ACC112 (cell line): ENCODE results near the gene CTSH.

Source experiments
- H2AFZ ChIP-seq: fragments of 200-600 bp; sonication (generic); one replicate; pipeline ENCODE4 v1.6.0; 2017; ENCODE audit warnings: antibody characterized with exemption, low read length; ENCODE audit not compliant: unreplicated experiment
- H3K27ac ChIP-seq: fragments of 200-600 bp; sonication (generic); 2 replicates; pipeline ENCODE4 v1.5.1; 2014; ENCODE audit warnings: low read depth, mild to moderate bottlenecking, antibody characterized with exemption, low read length, moderate library complexity
- H3K27me3 ChIP-seq: fragments of 200-600 bp; sonication (generic); 2 replicates; pipeline ENCODE4 v1.6.1; 2014; ENCODE audit warnings: mild to moderate bottlenecking, antibody characterized with exemption, low read length, moderate library complexity, mixed read lengths; ENCODE audit not compliant: insufficient read depth
- H3K36me3 ChIP-seq: fragments of 200-600 bp; sonication (generic); 2 replicates; pipeline ENCODE4 v1.6.1; 2016; ENCODE audit warnings: mild to moderate bottlenecking, antibody characterized with exemption, low read length, moderate library complexity, mixed read lengths; ENCODE audit not compliant: insufficient read depth
- H3K4me1 ChIP-seq: fragments of 200-600 bp; sonication (generic); one replicate; pipeline ENCODE4 v1.6.1; 2016; ENCODE audit warnings: low read length, mixed read lengths; ENCODE audit not compliant: insufficient read depth, unreplicated experiment, control insufficient read depth
- H3K4me3 ChIP-seq: fragments of 200-600 bp; sonication (generic); 2 replicates; pipeline ENCODE4 v1.5.1; 2014; ENCODE audit warnings: mild to moderate bottlenecking, low read depth, low read length
- H3K79me2 ChIP-seq: fragments of 200-600 bp; sonication (generic); one replicate; pipeline ENCODE4 v1.6.0; 2016; ENCODE audit warnings: low read length; ENCODE audit not compliant: control insufficient read depth, unreplicated experiment, insufficient read depth

Gene CTSH

GRCh38 chr15:78977091-78977571, 32.3 kb upstream of the CTSH start:
- H3K27ac ChIP-seq: no peak overlapping the region
- H3K4me1 ChIP-seq: peaks cover 4% of the 10 kb centered on the region
- H2AFZ ChIP-seq: no peak overlapping the region
- no peaks in the 10 kb centered on the region for H3K36me3 ChIP-seq
- no peaks in the 10 kb centered on the region for H3K79me2 ChIP-seq
- H3K4me3 ChIP-seq: no peak overlapping the region
- no peaks in the 10 kb centered on the region for H3K27me3 ChIP-seq

- no peak overlapping the region for H3K27ac ChIP-seq
Observed at GRCh38 chr15:78976691-78977090, 31.8 kb upstream of the CTSH start.

GRCh38 chr15:78974272-78974918, 29.5 kb upstream of the CTSH start:
- Histone ChIP-seq H3K79me2 (no peaks in the 10 kb centered on the region), H3K4me1 (peaks cover 1% of the 10 kb centered on the region), H3K27me3 (no peaks in the 10 kb centered on the region), H3K36me3 (no peaks in the 10 kb centered on the region), H3K27ac (no peak overlapping the region), H3K4me3 (no peak overlapping the region), H2AFZ (no peak overlapping the region)

More at GRCh38 chr15:78976691-78977090, 31.8 kb upstream of the CTSH start:
- Histone ChIP-seq H3K27me3 (no peaks in the 10 kb centered on the region), H3K4me1 (peaks cover 4% of the 10 kb centered on the region), H3K4me3 (no peak overlapping the region), H3K36me3 (no peaks in the 10 kb centered on the region), H3K79me2 (no peaks in the 10 kb centered on the region), H2AFZ (no peak overlapping the region)

GRCh38 chr15:78969687-78970349, 25.0 kb upstream of the CTSH start:
- Histone ChIP-seq H3K4me1 (no peaks in the 10 kb centered on the region), H3K36me3 (no peaks in the 10 kb centered on the region), H3K27me3 (no peaks in the 10 kb centered on the region), H2AFZ (no peak overlapping the region), H3K79me2 (no peaks in the 10 kb centered on the region), H3K4me3 (no peak overlapping the region), H3K27ac (no peak overlapping the region)

GRCh38 chr15:78968539-78969271, 23.9 kb upstream of the CTSH start:
- Histone ChIP-seq H2AFZ (no peak overlapping the region), H3K27ac (no peak overlapping the region), H3K79me2 (no peaks in the 10 kb centered on the region), H3K27me3 (0 out of 2 replicates have a peak, but pooled peaks cover 1% of the 10 kb centered on the region), H3K36me3 (no peaks in the 10 kb centered on the region), H3K4me3 (no peak overlapping the region), H3K4me1 (no peaks in the 10 kb centered on the region)

GRCh38 chr15:78968114-78968513, 23.3 kb upstream of the CTSH start:
- Histone ChIP-seq H3K4me3 (no peak overlapping the region), H3K27ac (no peak overlapping the region), H3K27me3 (0 out of 2 replicates have a peak, but pooled peaks cover 4% of the 10 kb centered on the region), H3K79me2 (no peaks in the 10 kb centered on the region), H2AFZ (no peak overlapping the region), H3K36me3 (no peaks in the 10 kb centered on the region), H3K4me1 (no peaks in the 10 kb centered on the region)

GRCh38 chr15:78960308-78960707, 15.5 kb upstream of the CTSH start:
- H3K4me3 ChIP-seq: no peak overlapping the region
- H3K4me1 ChIP-seq: no peaks in the 10 kb centered on the region
- no peak overlapping the region for H2AFZ ChIP-seq
- no peaks in the 10 kb centered on the region for H3K79me2 ChIP-seq
- H3K36me3 ChIP-seq: no peaks in the 10 kb centered on the region
- H3K27me3 ChIP-seq: peaks cover 14% of the 10 kb centered on the region
- no peak overlapping the region for H3K27ac ChIP-seq

- Histone ChIP-seq H3K4me3 (no peak overlapping the region), H2AFZ (no peak overlapping the region), H3K4me1 (no peaks in the 10 kb centered on the region), H3K36me3 (no peaks in the 10 kb centered on the region), H3K27ac (no peak overlapping the region), H3K79me2 (no peaks in the 10 kb centered on the region), H3K27me3 (peaks cover 14% of the 10 kb centered on the region)
Observed at GRCh38 chr15:78959360-78959759, 14.5 kb upstream of the CTSH start.

GRCh38 chr15:78957416-78958093, 12.7 kb upstream of the CTSH start:
- Histone ChIP-seq H3K27me3 (peaks cover 10% of the 10 kb centered on the region), H3K27ac (no peak overlapping the region), H3K36me3 (no peaks in the 10 kb centered on the region), H3K4me1 (no peaks in the 10 kb centered on the region), H2AFZ (no peak overlapping the region), H3K4me3 (no peak overlapping the region), H3K79me2 (no peaks in the 10 kb centered on the region)

GRCh38 chr15:78956937-78957336, 12.1 kb upstream of the CTSH start:
- Histone ChIP-seq H3K79me2 (no peaks in the 10 kb centered on the region), H3K27ac (no peak overlapping the region), H2AFZ (no peak overlapping the region), H3K27me3 (peaks cover 10% of the 10 kb centered on the region), H3K4me3 (no peak overlapping the region), H3K36me3 (no peaks in the 10 kb centered on the region), H3K4me1 (no peaks in the 10 kb centered on the region)
